HepG2 (cell line): ENCODE measurements around the gene JMJD8. TPM values are rescaled to one million over a fixed set of nuclear protein-coding genes. Genes with fewer than 3 reads are reported as not detected.

Source experiments
- AKAP8 ChIP-seq: sonication (generic); formaldehyde crosslinking; IDR thresholded peaks from 2 replicates; pipeline ENCODE4 v1.5.1; 2020; ENCODE audit warnings: mild to moderate bottlenecking, missing genetic modification reagents
- ARHGAP35 ChIP-seq: sonication (generic); formaldehyde crosslinking; IDR thresholded peaks from 2 replicates; pipeline ENCODE4 v1.9.0; 2022; ENCODE audit warnings: mild to moderate bottlenecking, inconsistent platforms, moderate library complexity, missing genetic modification reagents, borderline replicate concordance
- GLI4 ChIP-seq: sonication (generic); formaldehyde crosslinking; IDR thresholded peaks from 2 replicates; pipeline ENCODE4 v1.5.1; 2020; ENCODE audit warnings: missing genetic modification reagents, mild to moderate bottlenecking, moderate library complexity, borderline replicate concordance
- GTF2F1 ChIP-seq: fragments of 150-350 bp; IDR thresholded peaks from 2 replicates; pipeline ENCODE4 v1.6.1; 2014; ENCODE audit warnings: low read length
- HDAC1 ChIP-seq: sonication (generic); formaldehyde crosslinking; IDR thresholded peaks from 2 replicates; pipeline ENCODE4 v1.5.1; 2020; ENCODE audit warnings: mild to moderate bottlenecking, missing genetic modification reagents
- HMG20A ChIP-seq: IDR thresholded peaks from 2 replicates; pipeline ENCODE4 v1.6.1; 2016; ENCODE audit warnings: borderline replicate concordance
- NR2F6 ChIP-seq, 2 experiments: IDR thresholded peaks; 2 replicates each; pipeline ENCODE4 v1.6.1; 2016; ENCODE audit warnings: antibody characterized with exemption in 1 of 2, mild to moderate bottlenecking in 1 of 2
- RBM39 ChIP-seq: fragments of 200-400 bp; formaldehyde crosslinking; IDR thresholded peaks from one replicate; pipeline ENCODE4 v1.6.1; 2018; ENCODE audit warnings: antibody characterized with exemption, mild to moderate bottlenecking, low read depth, low read length; ENCODE audit not compliant: poor library complexity, severe bottlenecking
- RXRA ChIP-seq: sonication (generic); formaldehyde crosslinking; IDR thresholded peaks from 2 replicates; pipeline ENCODE4 v1.5.1; 2020; ENCODE audit warnings: missing genetic modification reagents
- SMAD1 ChIP-seq: sonication (generic); formaldehyde crosslinking; IDR thresholded peaks from 2 replicates; pipeline ENCODE4 v1.4.0; 2020; ENCODE audit warnings: missing genetic modification reagents, low read depth, mild to moderate bottlenecking, borderline replicate concordance
- TCF12 ChIP-seq, 2 experiments: fragments of 450-650 bp in 1 of 2; sonication (generic) in 1 of 2; formaldehyde crosslinking in 1 of 2; IDR thresholded peaks; 2 replicates each; pipeline versions ENCODE4 v1.6.1 to v1.8.0; 2017 to 2022; ENCODE audit warnings: antibody characterized with exemption in 1 of 2, mild to moderate bottlenecking in 1 of 2, missing genetic modification reagents in 1 of 2, moderate library complexity in 1 of 2
- ZBTB1 ChIP-seq: sonication (generic); formaldehyde crosslinking; IDR thresholded peaks from 2 replicates; pipeline ENCODE4 v1.4.0; 2020; ENCODE audit warnings: missing genetic modification reagents, borderline replicate concordance
- ZBTB7A ChIP-seq: sonication (generic); formaldehyde crosslinking; IDR thresholded peaks from 2 replicates; pipeline ENCODE4 v1.8.0; 2022; ENCODE audit warnings: mild to moderate bottlenecking, missing genetic modification reagents
- ZBTB7B ChIP-seq: sonication (generic); formaldehyde crosslinking; IDR thresholded peaks from 2 replicates; pipeline ENCODE4 v1.4.0; 2020; ENCODE audit warnings: missing genetic modification reagents
- ZNF331 ChIP-seq: sonication (generic); formaldehyde crosslinking; IDR thresholded peaks from 2 replicates; pipeline ENCODE4 v1.4.0; 2020; ENCODE audit warnings: missing genetic modification reagents
- ZNF350 ChIP-seq: sonication (generic); formaldehyde crosslinking; IDR thresholded peaks from 2 replicates; pipeline ENCODE4 v1.4.0; 2020; ENCODE audit warnings: mild to moderate bottlenecking, low read depth, missing genetic modification reagents, borderline replicate concordance
- ZNF782 ChIP-seq: sonication (generic); formaldehyde crosslinking; IDR thresholded peaks from 2 replicates; pipeline ENCODE4 v1.4.0; 2020; ENCODE audit warnings: missing genetic modification reagents, mild to moderate bottlenecking, borderline replicate concordance
- ZNF879 ChIP-seq: sonication (generic); formaldehyde crosslinking; IDR thresholded peaks from 2 replicates; pipeline ENCODE4 v1.8.1; 2023; ENCODE audit warnings: missing genetic modification reagents
- ZNF883 ChIP-seq: sonication (generic); formaldehyde crosslinking; IDR thresholded peaks from 2 replicates; pipeline ENCODE4 v1.5.1; 2020; ENCODE audit warnings: mild to moderate bottlenecking, missing genetic modification reagents; ENCODE audit errors: not compliant biosample characterization
- ZSCAN31 ChIP-seq: sonication (generic); formaldehyde crosslinking; IDR thresholded peaks from 2 replicates; pipeline ENCODE4 v1.5.0; 2020; ENCODE audit warnings: low read depth, mild to moderate bottlenecking, missing genetic modification reagents
- polyA plus RNA-seq, 8 experiments: library from polyadenylated mRNA; depleted of rRNA in 3 of 8; stranded (reverse) in 7 of 8; unstranded in 1 of 8; fragments of >200 nt; fragmentation: Illumina TruSeq in 4 of 8; extraction: Trizol in 4 of 8; gene quantifications; 2 replicates each; pipeline versions ENCODE4 v1.2.1 to v1.2.3, GENCODE V29; 2011 to 2016; ENCODE audit warnings: low read depth in 4 of 8, missing spikeins in 1 of 8, mixed read lengths in 1 of 8; ENCODE audit not compliant: insufficient read depth in 1 of 8
- total RNA-seq, 5 experiments: library from RNA; depleted of rRNA; stranded (reverse); fragments of >200 nt; fragmentation: Illumina TruSeq; extraction: Trizol; gene quantifications; 2 replicates each; pipeline ENCODE4 v1.2.3, GENCODE V29; 2016; ENCODE audit warnings: low read depth in 1 of 5
- TF ChIP-seq, protein P1 (sequence below): sonication (generic); formaldehyde crosslinking; IDR thresholded peaks from 2 replicates; pipeline ENCODE4 v1.8.1; 2023; ENCODE audit warnings: mild to moderate bottlenecking, moderate library complexity, missing genetic modification reagents
- TF ChIP-seq, protein P2 (sequence below): sonication (generic); formaldehyde crosslinking; IDR thresholded peaks from 2 replicates; pipeline ENCODE4 v1.5.1; 2020; ENCODE audit warnings: mild to moderate bottlenecking, missing genetic modification reagents, moderate library complexity
- TF ChIP-seq, protein P3 (sequence below): sonication (generic); formaldehyde crosslinking; IDR thresholded peaks from 2 replicates; pipeline ENCODE4 v1.5.1; 2020; ENCODE audit warnings: mild to moderate bottlenecking, missing genetic modification reagents, borderline replicate concordance

The JMJD8 gene
- total and polyA plus RNA-seq, 2 of the 13 experiments (the other 11 are each of a cell fraction or from before 2014, with no cell fraction given) = 2.6 to 11.8 TPM

GRCh38 chr16:716200-716568 lies 32.0 kb upstream of the JMJD8 start (continued):
- TF ChIP-seq ZNF350 (CRISPR knock-in tag) = peak; percentile 32; the same call in 1 of the 2 replicates
- peak; percentile 52; the same call in 1 of the 2 replicates for TF ChIP-seq AKAP8
- TF ChIP-seq ZBTB1 (CRISPR knock-in tag) = no peak
- TF ChIP-seq RBM39 = no peak
- TF ChIP-seq RXRA = peak; percentile 93
- no peak for TF ChIP-seq HMG20A (CRISPR knock-in tag)
- TF ChIP-seq TCF12 (IDR thresholded peaks at IDR 0.05) = no peak
- TF ChIP-seq TCF12 (CRISPR knock-in tag; IDR thresholded peaks at IDR 0.05) = no peak
- no peak; the same call in 1 of the 2 replicates for TF ChIP-seq SMAD1
- 0 out of 2 replicates have a peak, but pooled peaks have one; percentile 39 for TF ChIP-seq HDAC1 (CRISPR knock-in tag)
- TF ChIP-seq, protein P1, sequence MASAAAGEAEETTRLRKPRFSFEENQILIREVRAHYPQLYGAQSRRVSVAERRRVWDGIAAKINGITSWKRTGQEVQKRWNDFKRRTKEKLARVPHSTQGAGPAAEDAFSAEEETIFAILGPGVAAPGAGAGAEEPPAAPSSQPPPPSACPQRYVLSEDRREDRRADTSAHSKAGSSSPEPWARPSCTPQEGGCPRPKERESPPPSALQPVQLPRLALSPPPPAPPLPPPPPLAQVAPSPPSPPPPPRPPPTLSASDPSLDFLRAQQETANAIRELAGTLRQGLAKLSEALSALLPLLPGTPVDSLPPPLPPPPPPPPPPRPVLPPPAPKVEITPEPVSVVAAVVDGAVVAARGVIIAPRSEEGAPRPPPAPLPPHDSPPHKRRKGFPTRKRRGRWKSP (CRISPR knock-in tag) = no peak
- peak; percentile 79 for TF ChIP-seq NR2F6 (IDR thresholded peaks at IDR 0.05)
- peak; percentile 71 for TF ChIP-seq NR2F6 (CRISPR knock-in tag; IDR thresholded peaks at IDR 0.05)
- TF ChIP-seq ZNF331 (CRISPR knock-in tag) = no peak
- no peak for TF ChIP-seq GLI4 (CRISPR knock-in tag)
- TF ChIP-seq, protein P2, sequence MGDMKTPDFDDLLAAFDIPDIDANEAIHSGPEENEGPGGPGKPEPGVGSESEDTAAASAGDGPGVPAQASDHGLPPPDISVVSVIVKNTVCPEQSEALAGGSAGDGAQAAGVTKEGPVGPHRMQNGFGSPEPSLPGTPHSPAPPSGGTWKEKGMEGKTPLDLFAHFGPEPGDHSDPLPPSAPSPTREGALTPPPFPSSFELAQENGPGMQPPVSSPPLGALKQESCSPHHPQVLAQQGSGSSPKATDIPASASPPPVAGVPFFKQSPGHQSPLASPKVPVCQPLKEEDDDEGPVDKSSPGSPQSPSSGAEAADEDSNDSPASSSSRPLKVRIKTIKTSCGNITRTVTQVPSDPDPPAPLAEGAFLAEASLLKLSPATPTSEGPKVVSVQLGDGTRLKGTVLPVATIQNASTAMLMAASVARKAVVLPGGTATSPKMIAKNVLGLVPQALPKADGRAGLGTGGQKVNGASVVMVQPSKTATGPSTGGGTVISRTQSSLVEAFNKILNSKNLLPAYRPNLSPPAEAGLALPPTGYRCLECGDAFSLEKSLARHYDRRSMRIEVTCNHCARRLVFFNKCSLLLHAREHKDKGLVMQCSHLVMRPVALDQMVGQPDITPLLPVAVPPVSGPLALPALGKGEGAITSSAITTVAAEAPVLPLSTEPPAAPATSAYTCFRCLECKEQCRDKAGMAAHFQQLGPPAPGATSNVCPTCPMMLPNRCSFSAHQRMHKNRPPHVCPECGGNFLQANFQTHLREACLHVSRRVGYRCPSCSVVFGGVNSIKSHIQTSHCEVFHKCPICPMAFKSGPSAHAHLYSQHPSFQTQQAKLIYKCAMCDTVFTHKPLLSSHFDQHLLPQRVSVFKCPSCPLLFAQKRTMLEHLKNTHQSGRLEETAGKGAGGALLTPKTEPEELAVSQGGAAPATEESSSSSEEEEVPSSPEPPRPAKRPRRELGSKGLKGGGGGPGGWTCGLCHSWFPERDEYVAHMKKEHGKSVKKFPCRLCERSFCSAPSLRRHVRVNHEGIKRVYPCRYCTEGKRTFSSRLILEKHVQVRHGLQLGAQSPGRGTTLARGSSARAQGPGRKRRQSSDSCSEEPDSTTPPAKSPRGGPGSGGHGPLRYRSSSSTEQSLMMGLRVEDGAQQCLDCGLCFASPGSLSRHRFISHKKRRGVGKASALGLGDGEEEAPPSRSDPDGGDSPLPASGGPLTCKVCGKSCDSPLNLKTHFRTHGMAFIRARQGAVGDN (CRISPR knock-in tag) = peak; percentile 8; the same call in 1 of the 2 replicates
- 0 out of 2 replicates have a peak, but pooled peaks have one; percentile 7 for TF ChIP-seq ZSCAN31 (CRISPR knock-in tag)
- TF ChIP-seq ZBTB7A = peak; percentile 30; the same call in 1 of the 2 replicates
- TF ChIP-seq ZNF782 (CRISPR knock-in tag) = peak; percentile 64; the same call in 1 of the 2 replicates
- no peak for TF ChIP-seq ARHGAP35 (CRISPR knock-in tag)
- peak; percentile 38; the same call in 1 of the 2 replicates for TF ChIP-seq ZBTB7B (CRISPR knock-in tag)
- no peak for TF ChIP-seq GTF2F1
- no peak for TF ChIP-seq ZNF879 (CRISPR knock-in tag)
- TF ChIP-seq, protein P3, sequence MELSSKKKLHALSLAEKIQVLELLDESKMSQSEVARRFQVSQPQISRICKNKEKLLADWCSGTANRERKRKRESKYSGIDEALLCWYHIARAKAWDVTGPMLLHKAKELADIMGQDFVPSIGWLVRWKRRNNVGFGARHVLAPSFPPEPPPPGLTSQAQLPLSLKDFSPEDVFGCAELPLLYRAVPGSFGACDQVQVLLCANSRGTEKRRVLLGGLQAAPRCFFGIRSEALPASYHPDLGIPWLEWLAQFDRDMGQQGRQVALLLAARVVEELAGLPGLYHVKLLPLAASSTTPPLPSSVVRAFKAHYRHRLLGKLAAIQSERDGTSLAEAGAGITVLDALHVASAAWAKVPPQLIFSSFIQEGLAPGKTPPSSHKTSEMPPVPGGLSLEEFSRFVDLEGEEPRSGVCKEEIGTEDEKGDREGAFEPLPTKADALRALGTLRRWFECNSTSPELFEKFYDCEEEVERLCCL (CRISPR knock-in tag) = no peak
- TF ChIP-seq ZNF883 = peak; percentile 51
